HG03520 (cell line): ENCODE data around the gene POP7.

Experiments
- ATAC-seq: cut with Tn5 transposase; IDR thresholded peaks from one replicate; pipeline ENCODE4 v1.9.1; 2021; ENCODE audit warnings: mild to moderate bottlenecking, moderate library complexity; ENCODE audit not compliant: unreplicated experiment

The POP7 gene

DNA sequence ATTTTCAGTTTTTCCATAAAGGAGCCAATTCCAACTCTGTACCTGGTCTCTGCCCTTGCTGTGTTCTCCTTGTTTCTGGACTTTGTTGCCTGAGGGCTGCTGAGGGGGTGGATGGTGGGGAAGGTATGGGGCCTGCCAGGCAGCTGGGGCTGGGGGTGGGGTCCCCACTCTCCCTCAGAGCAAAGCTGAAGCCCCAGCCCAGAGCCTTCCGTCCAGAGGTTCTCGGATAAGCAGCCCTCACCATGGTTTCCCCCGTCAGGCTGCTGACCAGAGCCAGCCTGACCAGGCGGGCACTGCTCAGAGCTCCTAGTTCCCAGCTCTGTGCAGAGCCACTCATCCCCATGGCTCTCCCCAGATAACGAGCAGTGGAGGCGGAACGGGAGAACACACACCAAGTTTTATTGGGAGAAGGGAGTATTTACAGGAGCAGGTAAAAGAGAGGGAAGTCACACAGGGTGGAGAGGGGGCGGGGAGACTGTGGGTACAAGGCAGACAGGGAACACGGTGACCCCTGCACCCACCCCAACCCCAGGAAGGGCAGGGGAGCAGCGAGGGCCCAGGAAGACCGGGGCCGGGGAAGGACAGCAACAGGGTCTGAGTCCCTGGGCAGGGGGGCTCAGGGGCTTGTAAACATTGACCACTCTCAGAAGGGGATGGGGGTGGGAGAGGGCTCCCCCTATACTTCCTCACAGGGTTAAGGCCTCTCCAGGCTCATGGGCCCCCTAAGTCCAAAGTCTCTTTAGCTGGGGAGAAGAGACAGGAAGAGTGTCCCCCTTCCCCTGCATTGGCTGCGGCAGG, 26.6 kb upstream of the POP7 start:
- ATAC-seq = no peak

GRCh38 chr7:100679927-100680575, 25.9 kb upstream of the POP7 start:
- ATAC-seq = no peak

DNA sequence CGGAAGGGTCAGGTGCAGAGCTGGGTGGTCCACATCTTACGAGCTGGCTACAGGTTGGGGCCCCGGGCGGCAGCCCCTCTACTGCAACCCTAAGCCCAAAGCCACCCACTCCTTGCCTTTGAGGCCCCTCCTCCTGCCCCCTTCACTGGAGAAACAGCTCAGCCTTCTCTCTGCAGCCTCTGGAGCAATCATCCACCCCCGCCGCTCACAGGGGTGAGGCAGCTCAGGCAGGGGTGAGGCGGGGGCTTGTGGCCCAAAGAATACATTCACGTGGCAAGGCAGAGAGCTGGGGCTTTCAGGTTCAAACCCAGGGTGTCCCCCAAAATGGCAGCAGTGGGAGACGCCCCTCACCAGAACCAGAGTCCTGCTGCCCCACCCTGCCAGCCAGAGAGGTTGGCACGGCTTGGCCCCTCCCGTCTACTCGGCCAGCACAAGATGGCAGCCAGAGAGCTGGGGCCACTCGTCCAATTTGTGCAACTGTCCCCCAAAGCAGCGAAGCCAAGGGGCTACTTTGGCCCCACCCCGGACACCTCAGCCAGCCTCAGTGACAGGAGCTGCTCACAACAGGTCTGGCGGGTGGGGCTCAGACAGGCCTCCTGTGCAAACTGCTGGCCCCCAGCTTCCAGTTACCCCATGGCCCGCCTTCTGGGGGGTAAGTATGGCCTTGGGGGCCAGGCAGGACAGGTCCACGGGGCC, 25.2 kb upstream of the POP7 start:
- no peak for ATAC-seq

GRCh38 chr7:100681491-100682227, 24.3 kb upstream of the POP7 start:
- ATAC-seq = no peak

DNA sequence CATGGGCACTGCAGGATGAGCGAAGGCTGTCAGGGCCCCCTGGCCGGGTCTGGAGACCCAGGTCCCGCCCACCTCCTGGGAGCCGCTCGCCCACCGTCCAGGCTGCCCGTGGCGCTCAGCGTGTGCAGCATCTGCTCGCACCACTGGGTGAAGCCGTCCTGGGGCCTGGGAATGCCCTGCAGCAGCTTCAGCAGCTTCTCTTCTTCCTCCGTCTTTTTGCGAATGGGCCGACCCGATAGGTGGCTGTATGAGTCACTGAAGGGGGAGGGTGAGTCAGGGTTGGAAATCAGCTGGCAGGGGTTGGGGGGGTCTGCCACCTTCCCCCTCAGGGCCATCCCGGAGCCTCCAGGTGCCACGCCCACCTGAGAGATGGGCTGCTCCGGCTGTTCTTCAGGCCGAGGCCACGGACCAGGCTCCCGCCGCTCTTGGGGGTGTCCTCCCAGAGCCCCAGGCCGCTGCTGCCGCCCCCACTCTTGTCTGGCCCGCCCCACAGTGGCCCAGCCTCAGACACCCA, 23.6 kb upstream of the POP7 start:
- no peak for ATAC-seq

DNA sequence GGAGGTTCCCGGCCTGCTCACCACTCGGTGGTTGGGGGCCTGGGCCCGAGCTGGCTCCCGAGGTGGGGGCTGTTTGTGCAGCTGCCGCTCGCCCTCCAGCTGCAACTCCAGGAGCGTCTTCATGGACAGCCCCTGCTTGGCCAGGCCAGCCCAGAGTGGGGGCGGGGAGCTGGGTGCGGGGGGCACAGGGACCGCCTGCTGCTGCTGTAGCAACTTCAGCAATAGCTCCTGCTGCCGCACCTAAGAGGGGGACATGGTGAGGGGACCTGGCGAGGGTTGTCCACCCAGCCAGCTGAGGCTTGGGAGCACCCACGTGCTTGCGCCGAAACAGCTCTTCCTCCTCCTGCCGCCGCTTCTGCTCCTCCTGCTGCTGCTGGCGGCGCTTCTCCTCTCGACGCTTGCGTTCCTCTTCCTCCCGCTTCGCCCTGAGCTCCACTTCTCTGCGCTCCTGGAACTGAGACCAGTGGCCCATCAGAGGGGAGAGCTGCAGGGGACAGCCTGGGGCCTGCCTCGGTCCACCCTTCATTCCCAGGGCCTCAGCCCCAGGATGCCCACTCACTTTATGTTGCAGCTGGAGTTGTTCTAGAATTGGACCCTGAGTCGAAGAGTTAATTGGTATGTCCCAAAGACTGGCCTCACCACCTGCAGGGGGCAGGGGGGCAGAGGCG, 22.8 kb upstream of the POP7 start:
- no peak for ATAC-seq

DNA sequence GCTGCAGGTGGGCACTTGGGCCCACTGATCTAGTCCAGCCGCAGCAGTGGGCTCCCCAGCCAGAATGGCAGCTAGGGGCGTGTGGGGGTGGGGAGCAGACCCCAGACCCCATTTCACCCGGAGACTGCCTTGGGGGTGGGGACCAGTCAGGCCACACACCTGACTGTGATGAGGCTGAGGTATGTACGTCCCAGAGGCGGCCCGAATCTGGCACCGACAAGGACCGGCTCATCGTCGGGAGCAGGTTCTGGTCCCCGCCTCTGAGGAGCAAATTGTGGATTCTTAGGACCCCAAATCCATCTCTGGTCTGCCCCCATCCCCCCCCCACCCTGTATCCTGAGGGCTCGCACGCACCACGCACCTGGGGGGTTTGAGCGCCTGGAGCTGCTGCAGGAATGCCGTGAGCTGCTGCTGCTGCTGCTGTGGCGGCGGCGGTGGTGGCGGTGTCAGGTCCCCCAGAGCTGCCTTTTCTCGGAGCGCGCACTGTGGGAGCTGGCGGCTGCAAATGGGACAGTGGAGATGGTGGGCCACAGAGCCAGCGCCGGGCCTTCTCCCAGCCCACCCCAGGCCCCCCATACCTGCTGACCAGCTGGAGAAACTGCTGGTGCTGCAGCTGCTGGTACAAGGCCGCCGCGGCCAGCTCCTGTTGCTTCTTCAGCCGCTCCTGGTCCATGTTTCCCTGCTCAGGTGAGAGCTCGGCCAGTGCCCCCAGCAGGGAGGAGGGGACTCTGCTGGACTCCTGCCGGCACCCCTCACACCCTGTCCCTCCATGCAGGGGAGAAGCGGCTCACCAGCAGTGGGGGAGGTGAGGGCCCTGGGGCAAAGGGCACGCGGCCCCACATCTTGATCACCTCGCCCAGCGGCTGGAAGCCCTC, 22.0 kb upstream of the POP7 start:
- ATAC-seq = no peak

DNA sequence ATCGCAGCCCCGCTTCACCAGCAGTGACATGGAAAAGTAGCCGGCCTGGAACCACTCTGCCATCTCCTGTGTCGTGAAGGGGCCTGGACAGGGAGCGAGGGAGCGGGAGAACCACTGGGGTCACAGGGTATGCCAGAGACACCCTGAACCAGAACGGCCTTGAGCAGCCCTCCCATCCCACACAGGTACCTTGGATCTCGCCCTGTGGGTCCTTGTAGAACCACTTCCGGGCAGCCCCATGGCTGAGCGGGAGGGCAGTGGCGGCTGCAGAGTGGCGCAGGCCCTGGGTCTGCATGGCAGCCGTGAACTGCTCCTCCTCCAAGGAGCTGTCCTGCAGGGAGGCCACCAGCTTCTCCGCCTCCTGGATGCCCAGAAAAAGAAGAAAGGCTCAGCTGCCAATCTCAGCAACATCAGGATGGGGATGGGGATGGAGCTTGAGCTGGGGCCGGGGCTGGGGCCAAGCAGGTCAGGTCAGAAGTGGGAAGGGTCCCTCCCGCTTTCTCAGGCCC, 21.3 kb upstream of the POP7 start:
- ATAC-seq = no peak

GRCh38 chr7:100685049-100685605, 20.8 kb upstream of the POP7 start:
- no peak for ATAC-seq

GRCh38 chr7:100685631-100686145, 20.2 kb upstream of the POP7 start:
- no peak for ATAC-seq

- no peak for ATAC-seq
Measured at GRCh38 chr7:100686201-100686821, 19.6 kb upstream of the POP7 start.

GRCh38 chr7:100686822-100687211, 19.1 kb upstream of the POP7 start:
- ATAC-seq = no peak

GRCh38 chr7:100687261-100687660, 18.7 kb upstream of the POP7 start:
- no peak for ATAC-seq

DNA sequence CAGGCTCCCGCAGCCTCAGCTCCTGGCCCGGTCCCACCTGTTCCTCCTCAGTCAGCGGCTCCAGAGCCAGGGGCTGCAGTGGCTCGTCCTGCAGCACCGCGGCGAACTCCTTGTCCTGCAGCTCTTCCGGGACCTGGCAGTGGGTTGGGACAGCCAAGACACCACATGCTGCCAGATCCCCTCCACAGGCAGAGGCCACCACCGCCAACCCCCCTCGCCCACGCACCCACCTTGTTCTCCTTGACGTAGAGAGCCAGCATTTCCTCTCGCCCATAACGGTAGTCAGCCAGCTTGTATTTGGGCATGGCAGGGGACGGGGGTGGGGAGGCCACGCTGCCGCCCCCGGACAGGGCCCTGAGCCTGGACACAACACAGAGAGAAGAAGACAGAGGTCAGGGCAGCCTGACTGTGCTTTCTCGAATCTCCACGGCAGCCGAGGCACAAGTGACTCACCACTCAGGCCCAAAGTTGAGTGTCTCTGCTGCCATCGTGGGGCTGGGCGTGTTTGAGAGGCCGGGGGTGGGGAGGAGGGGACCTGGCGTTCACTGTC, 18.1 kb upstream of the POP7 start:
- no peak for ATAC-seq

- no peak for ATAC-seq
Measured at GRCh38 chr7:100688326-100688860, 17.5 kb upstream of the POP7 start.

- no peak for ATAC-seq
Measured at GRCh38 chr7:100689230-100690135, 16.4 kb upstream of the POP7 start.
